Gastrocnemius medialis (tissue), 4 donors: Measurements from ENCODE around the gene PATL2.

ENCODE experiments used
- CTCF ChIP-seq, 5 experiments: fragments of 450-650 bp in 3 of 5; fragments of 200-600 bp in 2 of 5; sonication (generic) in 2 of 5; IDR thresholded peaks in 4 of 5; conservative IDR thresholded peaks in 1 of 5; 1 replicate in 4 of 5; 2 replicates in 1 of 5; pipeline ENCODE4 v1.5.1; 2016 to 2019; ENCODE audit warnings: antibody characterized with exemption in 5 of 5, mild to moderate bottlenecking in 3 of 5, moderate library complexity in 3 of 5
- POLR2A ChIP-seq, 2 donors: fragments of 450-650 bp; IDR thresholded peaks; one replicate each; pipeline ENCODE4 v1.6.1; 2017; ENCODE audit warnings: antibody characterized with exemption in 2 of 2, mild to moderate bottlenecking in 2 of 2, moderate library complexity in 2 of 2

GRCh38 chr15:44666210-44667038, 44.7 kb downstream of the PATL2 start:
- no peak for TF ChIP-seq POLR2A (IDR thresholded peaks at IDR 0.05)
- TF ChIP-seq CTCF (IDR thresholded peaks at IDR 0.05 in 4 of 5, conservative IDR thresholded peaks at IDR 0.05 in 1 of 5): no peak
